Measurements from ENCODE around the gene SPACA5. TPM values are rescaled to one million over a fixed set of nuclear protein-coding genes. Genes with fewer than 3 reads are reported as not detected.
"Not testable (repeated sequence)": the region's sequence is repeated elsewhere in the genome, so short reads cannot be mapped to it uniquely, and the experiment has no call there.

The SPACA5 gene
- polyA plus RNA-seq, 2 donors = not detected

GRCh38 chrX:48020472-48020871, 13.7 kb downstream of the SPACA5 start:
- not testable (repeated sequence) for H3K9me3 ChIP-seq (ENCODE audit: control insufficient read depth in 2 of 2, insufficient read depth in 1 of 2, low read depth in 1 of 2, low read length in 1 of 2); H3K36me3 ChIP-seq (ENCODE audit: control insufficient read depth in 2 of 2, insufficient read depth in 2 of 2, low read length in 1 of 2); H3K27ac ChIP-seq (ENCODE audit: low read depth in 2 of 2, low read length in 1 of 2); H3K4me1 ChIP-seq (ENCODE audit: control insufficient read depth in 2 of 2, insufficient read depth in 2 of 2, low read length in 1 of 2); H3K27me3 ChIP-seq (ENCODE audit: control insufficient read depth in 1 of 2, insufficient read depth in 2 of 2, low read length in 2 of 2)
- 55 to 63% methylated on average over 11 of the region's 11 CpGs for WGBS, 2 donors
- H3K4me3 ChIP-seq (ENCODE audit: low read depth in 1 of 2, low read length in 2 of 2) = peak overlapping the region in 1 of 2 donors; percentile 73

GRCh38 chrX:48021026-48021900, 14.5 kb downstream of the SPACA5 start:
- Histone ChIP-seq H3K27ac (ENCODE audit: low read depth in 2 of 2, low read length in 1 of 2) (peak overlapping the region; percentile 89 to 94), H3K4me1 (ENCODE audit: control insufficient read depth in 2 of 2, insufficient read depth in 2 of 2, low read length in 1 of 2) (no peaks in the 10 kb centered on the region), H3K9me3 (ENCODE audit: control insufficient read depth in 2 of 2, insufficient read depth in 1 of 2, low read depth in 1 of 2, low read length in 1 of 2) (peaks cover 0 to 2% of the 10 kb centered on the region in 2 donors), H3K27me3 (ENCODE audit: control insufficient read depth in 1 of 2, insufficient read depth in 2 of 2, low read length in 2 of 2) (no peaks in the 10 kb centered on the region), H3K4me3 (ENCODE audit: low read depth in 1 of 2, low read length in 2 of 2) (peak overlapping the region; percentile 73 to 74), H3K36me3 (ENCODE audit: control insufficient read depth in 2 of 2, insufficient read depth in 2 of 2, low read length in 1 of 2) (no peaks in the 10 kb centered on the region)
- WGBS, 2 donors = 1 to 26% methylated on average over 30 of the region's 30 CpGs

GRCh38 chrX:48022100-48022499, 15.3 kb downstream of the SPACA5 start:
- peaks cover 0 to 2% of the 10 kb centered on the region in 2 donors for H3K9me3 ChIP-seq (ENCODE audit: control insufficient read depth in 2 of 2, insufficient read depth in 1 of 2, low read depth in 1 of 2, low read length in 1 of 2)
- no peak overlapping the region for H3K4me3 ChIP-seq (ENCODE audit: low read depth in 1 of 2, low read length in 2 of 2)
- H3K27me3 ChIP-seq (ENCODE audit: control insufficient read depth in 1 of 2, insufficient read depth in 2 of 2, low read length in 2 of 2) = no peaks in the 10 kb centered on the region
- no peaks in the 10 kb centered on the region for H3K36me3 ChIP-seq (ENCODE audit: control insufficient read depth in 2 of 2, insufficient read depth in 2 of 2, low read length in 1 of 2)
- no peaks in the 10 kb centered on the region for H3K4me1 ChIP-seq (ENCODE audit: control insufficient read depth in 2 of 2, insufficient read depth in 2 of 2, low read length in 1 of 2)
- 27 to 57% methylated on average over 2 to 3 of the region's 3 CpGs for WGBS, 2 donors
- H3K27ac ChIP-seq (ENCODE audit: low read depth in 2 of 2, low read length in 1 of 2) = no peak overlapping the region

DNA sequence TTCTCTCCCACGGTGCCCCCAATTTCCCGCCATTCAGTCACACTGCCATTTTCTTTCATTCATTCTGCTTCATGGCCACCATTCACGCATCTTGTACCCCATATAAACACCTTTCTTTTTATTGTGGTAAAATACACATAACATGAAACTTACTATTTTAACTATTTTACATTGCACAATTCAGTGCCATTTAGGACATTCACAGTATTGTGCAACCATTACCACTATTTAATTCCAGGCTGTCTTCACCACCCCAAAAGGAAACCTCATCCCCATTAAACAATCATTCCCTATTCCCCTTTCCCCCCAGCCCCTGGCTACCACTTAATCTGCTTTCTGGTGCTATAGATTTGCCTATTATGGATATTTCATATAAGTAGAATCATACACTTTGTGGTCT, 15.9 kb downstream of the SPACA5 start:
- Histone ChIP-seq H3K9me3 (ENCODE audit: control insufficient read depth in 2 of 2, insufficient read depth in 1 of 2, low read depth in 1 of 2, low read length in 1 of 2) (peaks cover 0 to 2% of the 10 kb centered on the region in 2 donors), H3K27ac (ENCODE audit: low read depth in 2 of 2, low read length in 1 of 2) (no peak overlapping the region), H3K36me3 (ENCODE audit: control insufficient read depth in 2 of 2, insufficient read depth in 2 of 2, low read length in 1 of 2) (no peaks in the 10 kb centered on the region), H3K4me3 (ENCODE audit: low read depth in 1 of 2, low read length in 2 of 2) (no peak overlapping the region), H3K27me3 (ENCODE audit: control insufficient read depth in 1 of 2, insufficient read depth in 2 of 2, low read length in 2 of 2) (no peaks in the 10 kb centered on the region), H3K4me1 (ENCODE audit: control insufficient read depth in 2 of 2, insufficient read depth in 2 of 2, low read length in 1 of 2) (no peaks in the 10 kb centered on the region)
- 83 to 96% methylated on average over 3 of the region's 3 CpGs for WGBS, 2 donors

GRCh38 chrX:48025561-48025960, 18.8 kb downstream of the SPACA5 start:
- WGBS, 2 donors = 2 to 7% methylated on average over 7 of the region's 7 CpGs
- no peaks in the 10 kb centered on the region for H3K27me3 ChIP-seq (ENCODE audit: control insufficient read depth in 1 of 2, insufficient read depth in 2 of 2, low read length in 2 of 2)
- H3K36me3 ChIP-seq (ENCODE audit: control insufficient read depth in 2 of 2, insufficient read depth in 2 of 2, low read length in 1 of 2) = no peaks in the 10 kb centered on the region
- H3K9me3 ChIP-seq (ENCODE audit: control insufficient read depth in 2 of 2, insufficient read depth in 1 of 2, low read depth in 1 of 2, low read length in 1 of 2) = peaks cover 0 to 2% of the 10 kb centered on the region in 2 donors
- H3K27ac ChIP-seq (ENCODE audit: low read depth in 2 of 2, low read length in 1 of 2) = no peak overlapping the region
- H3K4me3 ChIP-seq (ENCODE audit: low read depth in 1 of 2, low read length in 2 of 2) = no peak overlapping the region
- no peaks in the 10 kb centered on the region for H3K4me1 ChIP-seq (ENCODE audit: control insufficient read depth in 2 of 2, insufficient read depth in 2 of 2, low read length in 1 of 2)

GRCh38 chrX:48027545-48027944, 20.8 kb downstream of the SPACA5 start:
- not testable (repeated sequence) for H3K36me3 ChIP-seq (ENCODE audit: control insufficient read depth in 2 of 2, insufficient read depth in 2 of 2, low read length in 1 of 2); H3K4me1 ChIP-seq (ENCODE audit: control insufficient read depth in 2 of 2, insufficient read depth in 2 of 2, low read length in 1 of 2); H3K27ac ChIP-seq (ENCODE audit: low read depth in 2 of 2, low read length in 1 of 2); H3K4me3 ChIP-seq (ENCODE audit: low read depth in 1 of 2, low read length in 2 of 2); H3K9me3 ChIP-seq (ENCODE audit: control insufficient read depth in 2 of 2, insufficient read depth in 1 of 2, low read depth in 1 of 2, low read length in 1 of 2); H3K27me3 ChIP-seq (ENCODE audit: control insufficient read depth in 1 of 2, insufficient read depth in 2 of 2, low read length in 2 of 2)
- 50 to 54% methylated on average over 3 to 4 of the region's 4 CpGs for whole genome bisulfite sequencing, 2 donors

GRCh38 chrX:48028091-48028490, 21.3 kb downstream of the SPACA5 start:
- Histone ChIP-seq H3K4me3 (ENCODE audit: low read depth in 1 of 2, low read length in 2 of 2) (no peak overlapping the region), H3K4me1 (ENCODE audit: control insufficient read depth in 2 of 2, insufficient read depth in 2 of 2, low read length in 1 of 2) (no peaks in the 10 kb centered on the region), H3K36me3 (ENCODE audit: control insufficient read depth in 2 of 2, insufficient read depth in 2 of 2, low read length in 1 of 2) (no peaks in the 10 kb centered on the region), H3K27me3 (ENCODE audit: control insufficient read depth in 1 of 2, insufficient read depth in 2 of 2, low read length in 2 of 2) (no peaks in the 10 kb centered on the region), H3K27ac (ENCODE audit: low read depth in 2 of 2, low read length in 1 of 2) (no peak overlapping the region), H3K9me3 (ENCODE audit: control insufficient read depth in 2 of 2, insufficient read depth in 1 of 2, low read depth in 1 of 2, low read length in 1 of 2) (no peaks in the 10 kb centered on the region)
- 91 to 94% methylated on average over 8 of the region's 8 CpGs for WGBS, 2 donors

DNA sequence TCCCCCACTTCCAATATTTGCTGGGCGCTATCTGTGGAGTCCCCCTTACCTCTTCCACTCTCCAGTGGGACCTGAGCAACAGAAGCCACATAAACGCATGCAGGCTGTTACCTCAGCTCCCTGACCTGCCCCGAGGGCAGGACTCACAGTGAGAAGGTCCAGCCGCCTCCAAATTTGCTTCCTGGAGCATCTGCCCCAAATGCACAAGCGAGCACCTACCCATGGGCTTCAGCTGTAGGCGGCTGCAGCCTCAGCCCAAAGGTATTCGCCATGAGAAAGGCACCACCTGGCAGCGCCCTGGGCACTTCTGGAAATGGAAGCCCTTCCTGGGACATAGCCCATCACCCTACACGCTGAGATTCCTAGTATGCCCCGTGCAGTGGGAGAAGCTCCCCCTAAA, 23.4 kb downstream of the SPACA5 start:
- Histone ChIP-seq H3K36me3 (ENCODE audit: control insufficient read depth in 2 of 2, insufficient read depth in 2 of 2, low read length in 1 of 2) (no peaks in the 10 kb centered on the region), H3K27ac (ENCODE audit: low read depth in 2 of 2, low read length in 1 of 2) (no peak overlapping the region), H3K27me3 (ENCODE audit: control insufficient read depth in 1 of 2, insufficient read depth in 2 of 2, low read length in 2 of 2) (no peaks in the 10 kb centered on the region), H3K9me3 (ENCODE audit: control insufficient read depth in 2 of 2, insufficient read depth in 1 of 2, low read depth in 1 of 2, low read length in 1 of 2) (no peaks in the 10 kb centered on the region), H3K4me3 (ENCODE audit: low read depth in 1 of 2, low read length in 2 of 2) (no peak overlapping the region), H3K4me1 (ENCODE audit: control insufficient read depth in 2 of 2, insufficient read depth in 2 of 2, low read length in 1 of 2) (no peaks in the 10 kb centered on the region)
- WGBS, 2 donors = 77 to 87% methylated on average over 10 of the region's 10 CpGs

DNA sequence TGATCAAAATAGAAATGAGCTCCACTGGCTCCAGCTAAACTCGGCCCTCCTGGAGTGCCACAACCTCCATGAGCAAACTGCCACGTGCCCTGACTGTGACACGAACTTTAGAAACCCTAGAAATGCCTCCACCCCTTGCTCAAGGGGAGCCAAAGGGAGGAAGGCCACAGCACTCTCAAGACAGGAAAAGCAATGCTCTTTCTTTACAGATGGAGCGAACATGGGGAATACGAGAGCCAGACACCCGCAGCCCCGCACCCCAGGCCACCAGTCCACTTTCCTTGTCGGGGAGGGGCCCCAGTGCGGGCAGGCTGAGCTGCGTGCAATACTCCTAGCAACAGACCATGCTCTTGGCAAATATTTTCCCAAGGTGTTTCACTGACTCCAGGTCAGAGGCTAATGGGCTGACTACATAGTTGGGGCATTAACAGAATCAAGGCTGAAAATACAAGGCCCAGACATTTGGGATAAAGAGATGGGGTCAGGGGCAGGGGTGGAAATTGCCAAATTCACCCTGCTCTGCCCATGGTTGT, 23.9 kb downstream of the SPACA5 start:
- H3K36me3 ChIP-seq (ENCODE audit: control insufficient read depth in 2 of 2, insufficient read depth in 2 of 2, low read length in 1 of 2); H3K4me3 ChIP-seq (ENCODE audit: low read depth in 1 of 2, low read length in 2 of 2); H3K27me3 ChIP-seq (ENCODE audit: control insufficient read depth in 1 of 2, insufficient read depth in 2 of 2, low read length in 2 of 2); H3K27ac ChIP-seq (ENCODE audit: low read depth in 2 of 2, low read length in 1 of 2); H3K4me1 ChIP-seq (ENCODE audit: control insufficient read depth in 2 of 2, insufficient read depth in 2 of 2, low read length in 1 of 2); H3K9me3 ChIP-seq (ENCODE audit: control insufficient read depth in 2 of 2, insufficient read depth in 1 of 2, low read depth in 1 of 2, low read length in 1 of 2): not testable (repeated sequence)
- 61 to 81% methylated on average over 10 of the region's 10 CpGs for WGBS, 2 donors

GRCh38 chrX:48035891-48036290, 29.1 kb downstream of the SPACA5 start:
- H3K27me3 ChIP-seq (ENCODE audit: control insufficient read depth in 1 of 2, insufficient read depth in 2 of 2, low read length in 2 of 2) = no peaks in the 10 kb centered on the region
- H3K36me3 ChIP-seq (ENCODE audit: control insufficient read depth in 2 of 2, insufficient read depth in 2 of 2, low read length in 1 of 2) = no peaks in the 10 kb centered on the region
- no peak overlapping the region for H3K4me3 ChIP-seq (ENCODE audit: low read depth in 1 of 2, low read length in 2 of 2)
- no peaks in the 10 kb centered on the region for H3K9me3 ChIP-seq (ENCODE audit: control insufficient read depth in 2 of 2, insufficient read depth in 1 of 2, low read depth in 1 of 2, low read length in 1 of 2)
- WGBS, 2 donors = 61 to 72% methylated on average over 4 of the region's 4 CpGs
- H3K27ac ChIP-seq (ENCODE audit: low read depth in 2 of 2, low read length in 1 of 2) = no peak overlapping the region
- no peaks in the 10 kb centered on the region for H3K4me1 ChIP-seq (ENCODE audit: control insufficient read depth in 2 of 2, insufficient read depth in 2 of 2, low read length in 1 of 2)

Data from esophagus (tissue), 2 donors.